ENCODE measurements around the gene GADD45GIP1.
"Not testable (repeated sequence)": the region's sequence is repeated elsewhere in the genome, so short reads cannot be mapped to it uniquely, and the experiment has no call there.

GADD45GIP1 gene

DNA sequence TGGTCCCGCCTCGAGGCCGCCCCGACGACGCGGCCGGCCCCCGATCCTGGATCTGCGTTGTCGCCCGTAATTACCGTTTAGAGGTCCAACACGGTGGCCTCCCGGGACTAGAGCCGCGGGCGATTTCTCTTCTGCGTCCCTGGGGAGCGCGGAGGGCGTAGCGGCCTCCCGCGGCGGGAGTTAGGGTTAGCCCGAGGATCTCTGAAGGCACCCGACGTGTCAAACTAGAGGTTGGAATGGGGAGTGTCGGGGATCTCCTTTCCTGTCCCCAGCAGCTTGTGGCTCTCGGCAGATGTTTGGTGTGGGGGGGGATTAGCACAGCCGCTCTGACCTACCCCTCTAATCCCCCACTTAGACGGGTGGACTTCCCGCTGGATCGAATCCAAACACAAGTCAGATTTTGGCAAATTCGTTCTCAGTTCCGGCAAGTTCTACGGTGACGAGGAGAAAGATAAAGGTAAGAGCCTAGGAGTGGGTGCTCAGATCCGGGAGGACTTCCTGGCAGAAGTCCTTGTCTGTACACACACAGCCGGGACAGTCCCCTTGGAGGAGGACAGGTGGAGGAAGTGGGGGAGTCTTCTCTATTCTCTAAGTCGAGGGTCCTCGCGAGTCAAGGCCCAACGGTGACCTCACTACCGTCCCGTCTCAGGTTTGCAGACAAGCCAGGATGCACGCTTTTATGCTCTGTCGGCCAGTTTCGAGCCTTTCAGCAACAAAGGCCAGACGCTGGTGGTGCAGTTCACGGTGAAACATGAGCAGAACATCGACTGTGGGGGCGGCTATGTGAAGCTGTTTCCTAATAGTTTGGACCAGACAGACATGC lies 18.0 kb downstream of the GADD45GIP1 start:
- peak; percentile 40 for DNase-seq

DNA sequence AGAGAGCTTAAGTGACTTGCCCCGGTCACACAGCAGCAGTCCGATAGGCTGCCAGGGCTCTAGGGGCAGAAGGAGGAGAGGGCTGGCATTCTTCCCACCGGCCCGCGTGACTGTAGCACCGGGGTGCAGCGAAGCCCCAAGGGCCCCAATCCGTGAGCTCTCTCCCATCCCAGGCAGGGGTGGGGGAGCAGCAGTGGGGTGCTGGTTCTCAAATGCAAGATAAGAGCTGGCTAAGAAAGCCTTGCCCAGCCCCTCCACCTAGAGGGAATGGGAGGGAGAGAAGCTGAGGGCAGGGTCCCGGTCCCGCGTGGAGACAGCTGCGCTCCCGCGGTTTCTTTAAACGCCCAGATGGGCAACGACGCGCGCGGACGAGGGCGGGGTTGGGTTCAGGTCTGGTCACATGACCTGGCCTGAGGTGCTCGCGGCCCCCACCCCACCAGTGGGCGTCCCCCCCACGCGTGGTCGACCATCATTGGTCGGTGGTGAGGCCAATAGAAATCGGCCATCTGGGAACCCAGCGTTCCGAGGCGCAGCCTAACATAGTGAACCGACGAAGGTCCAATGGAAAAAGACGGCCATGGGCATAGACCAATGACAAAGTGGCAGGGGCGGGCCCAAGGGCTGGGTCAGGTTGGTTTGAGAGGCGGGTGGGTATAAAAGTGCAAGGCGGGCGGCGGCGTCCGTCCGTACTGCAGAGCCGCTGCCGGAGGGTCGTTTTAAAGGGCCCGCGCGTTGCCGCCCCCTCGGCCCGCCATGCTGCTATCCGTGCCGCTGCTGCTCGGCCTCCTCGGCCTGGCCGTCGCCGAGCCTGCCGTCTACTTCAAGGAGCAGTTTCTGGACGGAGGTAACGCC lies 18.9 kb downstream of the GADD45GIP1 start, which contains the start of gene CALR:
Gene CALR (plus strand): TSS at position 683 of the 852 bp plus-strand sequence. CDS start 71 bp downstream, at position 754.
- DNase-seq: peak; percentile 100

DNA sequence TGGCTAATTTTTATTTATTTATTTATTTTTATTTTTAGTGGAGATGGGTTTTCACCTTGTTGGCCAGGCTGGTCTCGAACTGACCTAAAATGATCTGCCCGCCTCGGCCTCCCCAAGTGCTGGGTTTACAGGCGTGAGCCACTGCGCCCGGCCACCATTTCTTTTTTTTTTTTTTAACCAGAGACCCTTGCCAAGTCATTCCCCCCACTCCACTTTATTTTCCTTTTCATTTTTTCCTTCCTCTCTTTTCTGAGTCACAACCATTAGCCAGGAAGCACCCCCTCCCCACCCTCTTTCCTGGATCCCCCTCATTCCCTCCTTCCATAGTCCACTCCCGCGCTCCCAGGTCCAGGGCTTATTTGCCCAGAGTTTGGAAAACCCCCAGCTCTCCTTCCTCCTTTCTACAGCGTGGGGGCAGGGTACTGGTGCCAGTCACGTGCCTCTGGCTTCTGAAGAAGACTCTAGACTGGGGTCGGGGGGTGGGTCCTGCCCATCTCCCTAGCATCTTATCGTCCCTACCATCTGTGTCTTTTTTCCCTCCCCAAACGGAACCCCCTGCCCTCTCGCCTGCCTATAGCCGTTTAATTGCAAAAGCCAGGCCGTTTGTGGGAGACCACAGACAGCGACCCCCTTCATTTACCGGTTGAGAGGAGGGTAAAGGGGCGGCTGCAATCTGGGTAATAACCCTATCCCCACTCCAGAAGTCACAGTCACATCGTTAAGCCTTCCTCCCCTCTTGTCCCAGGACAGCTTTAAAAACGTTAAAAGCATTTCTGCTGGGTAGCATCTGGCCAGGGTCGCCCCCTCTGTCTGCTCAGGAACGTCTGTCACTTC lies 19.7 kb downstream of the GADD45GIP1 start:
- DNase-seq: no peak

DNA sequence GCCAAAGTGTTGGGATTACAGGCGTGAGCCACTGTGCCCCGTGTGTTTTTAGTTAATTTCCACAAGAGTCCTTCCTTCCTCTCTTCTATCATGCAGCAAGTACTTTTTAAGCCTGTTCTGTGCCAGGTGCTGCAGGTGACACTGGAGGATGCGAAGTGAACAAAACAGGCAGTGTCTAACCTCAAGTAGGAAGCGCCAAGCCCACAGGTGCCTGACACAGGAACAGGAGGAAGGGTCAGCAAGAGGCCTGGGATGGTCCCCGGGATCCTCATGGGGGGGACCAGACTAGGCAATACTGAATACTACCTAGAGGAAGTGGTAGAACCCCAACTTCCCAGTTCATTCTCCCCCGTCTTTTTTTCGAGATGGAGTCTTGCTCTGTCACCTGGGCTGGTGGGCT lies 20.4 kb downstream of the GADD45GIP1 start:
- DNase-seq: no peak

DNA sequence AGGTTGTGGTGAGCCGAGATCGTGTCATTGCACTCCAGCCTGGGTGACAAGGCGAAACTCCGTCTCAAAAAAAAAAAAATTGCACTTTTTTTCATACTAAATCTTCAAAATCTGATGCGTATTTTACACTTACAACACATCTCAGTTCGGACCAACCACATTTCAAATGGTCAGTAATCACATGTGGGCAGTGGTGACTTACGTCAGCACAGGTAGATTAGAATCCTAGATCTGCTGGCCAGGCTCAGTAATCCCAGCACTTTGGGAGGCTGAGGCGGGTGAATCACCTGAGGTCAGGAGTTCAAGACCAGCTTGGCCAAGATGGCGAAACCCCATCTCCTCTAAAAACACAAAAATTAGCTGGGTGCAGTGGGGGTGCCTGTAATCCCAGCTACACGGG lies 22.0 kb downstream of the GADD45GIP1 start:
- DNase-seq: no peak

DNA sequence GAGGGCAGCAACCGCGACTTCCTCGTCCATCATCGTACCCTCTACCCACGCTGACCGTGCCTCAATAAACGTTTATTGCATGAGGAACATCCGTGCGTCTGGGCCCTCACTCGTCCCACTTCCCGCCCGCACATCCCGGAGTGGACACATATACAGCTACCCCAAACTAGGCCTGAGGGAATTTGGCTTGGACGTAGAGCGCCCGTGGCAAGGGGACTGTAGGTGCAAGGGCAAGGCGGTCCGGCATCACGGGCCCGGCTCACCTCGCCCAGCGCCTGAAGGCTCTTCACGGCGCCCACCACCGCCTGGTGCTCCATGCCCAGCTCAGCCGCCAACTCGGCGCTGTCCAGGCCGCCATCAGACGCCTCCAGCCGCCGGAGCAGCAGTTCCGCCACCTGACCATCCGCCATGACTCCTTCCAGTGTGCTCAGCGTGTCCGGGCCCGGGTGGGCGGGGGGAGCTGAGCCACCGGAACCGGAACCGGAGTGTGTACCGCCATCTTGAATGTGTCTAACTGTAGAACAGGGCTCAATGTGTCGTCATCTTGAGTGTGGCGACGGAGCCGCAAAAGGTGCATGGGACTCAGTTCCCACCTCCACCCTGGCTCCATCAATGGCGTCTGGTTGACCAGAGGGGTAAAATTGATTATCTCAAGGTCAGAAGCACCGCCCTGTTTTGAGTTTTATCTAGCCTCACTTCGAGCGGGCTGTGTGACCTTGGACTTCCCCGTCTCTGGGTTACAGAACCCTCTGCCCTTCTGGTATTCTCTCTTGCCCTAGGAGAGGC lies 23.5 kb downstream of the GADD45GIP1 start, which contains the start of gene FARSA:
Gene FARSA (minus strand): TSS at position 425 of the 786 bp plus-strand sequence. CDS start 15 bp downstream, at position 410.
- DNase-seq: peak; percentile 91

DNA sequence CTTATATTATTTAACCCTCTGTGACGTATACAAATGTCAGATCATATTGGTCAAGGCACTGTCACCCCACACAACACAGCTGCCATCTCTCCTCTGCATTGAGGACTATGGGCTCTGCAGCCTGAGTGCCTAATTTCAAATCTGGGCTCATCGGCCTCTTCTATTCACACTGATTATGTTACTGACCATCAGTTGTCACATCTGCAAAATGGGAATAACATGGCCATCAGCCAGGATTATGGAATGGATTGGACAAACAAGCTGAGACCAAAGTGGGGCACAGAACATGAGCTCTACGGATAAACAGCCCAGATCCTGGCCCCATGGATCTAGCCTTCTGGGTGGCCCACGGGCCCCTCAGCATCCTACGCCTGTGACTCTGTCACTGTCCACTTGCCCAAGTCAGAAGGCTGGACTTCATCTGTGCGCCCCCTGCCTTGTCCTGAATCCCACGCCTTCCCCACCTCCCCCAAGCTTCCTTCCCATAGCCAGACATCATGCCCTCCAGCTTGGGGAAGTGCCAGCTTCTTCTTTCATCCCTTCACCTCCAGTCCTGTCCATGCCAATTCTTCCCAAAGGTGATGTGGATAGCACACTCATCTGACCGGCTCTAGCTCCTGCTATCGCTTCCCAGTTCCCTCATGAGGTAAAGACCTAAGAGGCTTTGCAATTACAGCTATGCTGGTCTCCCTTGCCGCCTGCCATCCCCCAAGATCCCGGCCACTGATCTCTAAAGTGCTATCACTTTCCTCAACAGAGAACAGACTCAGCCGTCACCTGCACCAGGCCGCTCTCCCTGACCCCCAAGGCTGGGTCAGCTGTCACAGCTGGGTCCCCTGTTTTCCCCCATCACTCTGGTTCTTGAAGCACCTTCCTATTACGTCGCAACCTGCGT lies 24.4 kb downstream of the GADD45GIP1 start:
- no peak for DNase-seq

DNA sequence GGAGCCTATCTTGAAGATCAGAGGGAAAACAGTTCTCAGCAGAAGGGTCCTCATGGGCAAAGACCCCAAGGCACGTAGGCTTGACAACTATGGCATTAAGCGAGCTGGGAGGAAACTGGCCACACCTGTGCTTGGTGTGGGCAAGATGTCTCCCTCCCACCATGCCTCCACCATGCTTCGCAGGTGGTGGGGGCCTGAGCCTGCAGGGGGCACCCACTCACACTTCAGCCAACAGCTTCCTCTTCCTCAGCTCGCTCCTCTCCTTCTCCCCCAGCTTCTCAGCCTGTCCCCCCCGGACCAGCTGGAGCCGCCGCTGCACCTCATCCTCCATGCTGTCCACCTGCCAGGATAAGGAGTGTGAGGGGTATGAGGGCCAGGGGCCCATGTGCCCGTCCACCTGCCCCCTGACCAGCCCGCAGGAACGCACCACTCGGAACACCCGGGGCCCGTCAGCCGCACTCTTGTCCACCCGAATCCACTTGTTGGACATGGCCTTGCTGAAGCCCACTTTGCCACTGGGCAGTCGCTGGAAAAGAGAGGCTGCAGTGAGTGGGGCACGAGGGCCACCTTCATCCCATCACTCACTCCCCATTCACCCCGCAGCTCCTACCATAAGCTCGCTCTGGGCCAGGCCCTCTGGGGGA lies 26.9 kb downstream of the GADD45GIP1 start:
- no peak for DNase-seq

DNA sequence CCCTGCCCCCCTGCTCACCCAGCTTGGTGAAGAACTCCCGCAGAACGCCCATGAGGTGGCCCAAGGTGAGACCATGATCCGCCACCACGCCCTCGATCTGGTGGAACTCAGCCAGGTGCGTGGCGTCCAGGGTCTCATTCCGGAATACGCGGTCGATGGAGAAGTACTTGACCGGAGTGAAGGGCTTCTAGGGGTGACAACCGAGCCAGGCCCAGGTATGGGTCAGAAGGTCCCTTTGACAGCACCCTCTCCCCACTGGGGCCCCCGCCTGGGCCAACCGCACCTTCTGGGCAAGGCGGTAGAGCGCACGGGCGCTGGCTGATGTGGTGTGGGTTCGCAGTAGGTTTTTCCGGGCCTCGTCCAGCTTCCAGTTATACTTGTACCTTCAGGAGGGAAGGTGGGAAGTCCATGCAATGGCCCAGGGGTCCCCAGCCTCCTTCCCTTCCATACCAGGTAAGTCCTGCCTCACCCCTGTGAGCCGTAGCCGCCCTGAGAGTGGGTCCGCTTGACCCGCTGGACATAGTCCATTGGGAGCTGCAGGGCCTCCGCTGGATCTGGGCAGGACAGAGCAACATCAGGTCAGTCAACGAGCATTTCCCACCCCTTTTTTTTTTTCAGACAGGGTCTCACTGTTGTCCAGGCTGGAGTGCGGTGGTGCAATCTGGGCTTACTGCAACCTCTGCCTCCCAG lies 32.3 kb downstream of the GADD45GIP1 start:
- DNase-seq: no peak

DNA sequence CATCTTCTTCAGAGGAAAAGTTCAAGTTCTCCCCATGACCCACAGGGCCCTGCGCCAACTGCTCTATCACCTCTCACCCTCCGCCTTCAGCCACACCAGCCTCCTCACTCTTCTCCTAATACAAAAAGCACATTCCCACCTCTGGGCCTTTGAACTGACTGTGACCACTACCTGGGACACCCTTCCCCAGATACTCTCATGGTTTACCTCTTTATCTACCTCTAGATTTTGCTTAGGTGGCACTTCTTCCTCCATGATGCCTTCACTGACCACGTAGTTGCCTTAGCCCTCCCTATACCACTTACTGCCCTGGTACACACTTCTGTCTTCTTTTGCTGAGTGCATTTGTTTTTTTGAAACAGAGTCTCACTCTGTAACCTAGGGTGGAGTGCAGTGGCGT lies 34.1 kb downstream of the GADD45GIP1 start:
- DNase-seq: no peak

DNA sequence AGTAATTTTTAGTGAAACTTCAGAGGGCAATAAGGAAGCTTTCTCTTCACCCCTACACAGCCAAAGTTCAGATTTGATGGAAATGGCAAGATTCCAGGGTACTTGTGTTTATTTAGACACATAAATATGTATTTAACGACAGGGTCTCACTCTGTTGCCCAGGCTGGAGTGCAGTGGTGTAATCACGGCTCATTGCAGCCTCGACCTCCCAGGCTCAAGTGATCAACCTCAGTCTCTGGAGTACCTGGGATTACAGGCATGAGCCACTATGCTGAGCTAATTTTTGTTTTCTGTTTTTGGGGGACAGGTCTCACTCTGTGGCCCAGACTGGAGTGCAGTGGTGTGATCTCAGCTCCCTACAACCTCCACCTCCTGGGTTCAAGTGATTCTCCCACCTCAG lies 36.0 kb downstream of the GADD45GIP1 start:
- DNase-seq: no peak

DNA sequence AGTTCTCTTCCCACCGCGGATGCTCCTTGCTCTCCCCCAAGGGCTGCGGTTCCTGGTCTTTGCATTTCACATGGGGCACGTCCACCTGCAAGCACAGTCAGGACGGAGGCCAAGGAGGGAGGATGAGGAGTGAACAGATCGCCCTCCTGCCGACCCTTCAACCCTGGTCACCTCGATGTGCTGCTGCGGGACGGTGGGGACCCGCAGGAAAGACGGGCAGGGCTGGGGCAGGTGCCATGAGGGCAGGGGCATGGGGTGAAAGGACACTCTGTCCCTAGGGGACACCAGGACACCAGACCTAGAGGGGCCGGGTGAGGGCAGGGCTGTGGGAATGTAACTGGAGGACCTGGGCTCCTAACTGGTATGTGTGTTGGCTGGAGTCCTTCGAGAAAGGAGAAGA lies 38.8 kb downstream of the GADD45GIP1 start:
- DNase-seq: no peak

DNA sequence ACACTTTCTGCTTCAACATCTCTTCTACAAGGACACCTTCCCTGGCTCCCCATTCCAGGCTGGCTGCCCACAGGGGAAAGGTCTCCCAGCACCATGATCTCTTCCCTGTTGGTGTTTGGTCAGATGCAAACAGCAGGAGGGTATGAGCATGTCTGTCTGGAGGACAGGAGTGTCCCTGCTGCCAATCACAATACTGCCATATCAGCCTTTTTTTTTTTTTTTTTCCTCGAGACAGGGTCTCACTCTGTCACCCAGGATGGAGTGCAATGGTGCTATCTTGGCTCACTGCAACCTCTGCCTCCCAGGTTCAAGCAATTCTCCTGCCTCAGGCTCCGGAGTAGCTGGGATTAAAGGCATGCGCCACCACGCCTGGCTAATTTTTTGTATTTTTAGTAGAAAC lies 41.2 kb downstream of the GADD45GIP1 start:
- not testable (repeated sequence) for DNase-seq

DNA sequence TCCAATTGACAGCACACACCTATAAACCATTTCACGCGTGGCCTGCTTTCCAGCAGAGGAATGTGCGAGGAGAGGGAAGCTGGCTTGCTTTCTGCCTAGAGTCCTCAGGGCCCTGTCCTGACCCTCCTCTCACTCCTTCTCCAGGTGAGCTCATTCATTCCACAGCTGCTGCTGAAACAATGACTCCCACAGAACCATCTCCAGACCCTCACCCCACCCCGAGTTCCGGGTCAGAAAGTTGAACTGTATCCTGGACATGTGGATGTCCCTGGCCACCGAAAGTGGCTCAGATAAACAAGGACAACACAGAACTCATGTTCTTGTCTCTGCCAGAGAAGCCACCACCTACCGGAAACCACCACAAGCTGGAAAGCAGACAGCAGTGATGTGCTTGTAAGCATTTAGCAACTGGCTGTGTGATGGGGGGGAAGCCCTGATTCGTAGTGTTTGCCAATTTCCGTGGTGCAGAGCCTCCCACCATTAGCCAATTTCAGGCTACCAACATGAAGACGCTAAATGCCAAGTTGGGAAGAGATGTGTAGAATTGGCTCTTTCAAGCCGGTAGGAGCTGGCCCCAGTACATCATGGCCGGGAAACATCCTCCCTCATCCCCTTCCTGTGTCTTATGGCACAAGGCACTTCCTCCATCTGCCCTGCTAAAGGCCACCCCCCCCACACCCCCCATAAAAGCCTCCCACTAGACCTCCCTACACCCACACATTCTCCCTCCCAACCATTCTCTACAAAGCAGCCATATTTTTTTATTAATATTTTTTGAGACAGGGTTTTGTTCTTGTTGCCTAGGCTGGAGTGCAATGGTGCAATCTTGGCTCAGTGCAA lies 43.0 kb downstream of the GADD45GIP1 start:
- DNase-seq: peak; percentile 74

DNA sequence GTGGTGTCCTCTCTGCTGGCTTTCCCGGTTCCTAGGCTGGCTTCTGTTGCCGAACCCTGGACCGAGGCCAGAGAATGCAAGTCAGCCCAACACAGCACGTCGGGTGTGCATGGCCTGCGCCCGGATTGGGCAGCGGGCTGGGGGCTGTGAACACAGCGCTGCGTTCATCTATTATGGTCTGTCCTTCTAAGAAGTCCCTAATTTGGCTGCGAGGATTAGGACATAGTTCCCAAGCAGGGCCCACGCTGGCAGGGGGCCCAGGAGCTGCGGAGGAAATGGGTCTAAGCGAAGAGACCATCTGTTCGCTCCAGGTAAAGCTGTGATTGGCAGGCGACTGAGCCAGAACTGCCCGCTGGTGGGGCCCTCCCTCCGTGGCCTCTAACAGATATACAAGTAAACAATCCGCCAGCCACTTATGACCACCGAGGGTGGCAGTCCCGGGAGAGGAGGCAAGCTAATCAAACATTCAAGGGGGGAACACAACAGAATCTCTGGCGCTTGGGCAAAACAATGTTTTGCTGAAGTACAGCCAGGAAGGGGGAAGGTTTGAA lies 43.9 kb downstream of the GADD45GIP1 start:
- no peak for DNase-seq

DNA sequence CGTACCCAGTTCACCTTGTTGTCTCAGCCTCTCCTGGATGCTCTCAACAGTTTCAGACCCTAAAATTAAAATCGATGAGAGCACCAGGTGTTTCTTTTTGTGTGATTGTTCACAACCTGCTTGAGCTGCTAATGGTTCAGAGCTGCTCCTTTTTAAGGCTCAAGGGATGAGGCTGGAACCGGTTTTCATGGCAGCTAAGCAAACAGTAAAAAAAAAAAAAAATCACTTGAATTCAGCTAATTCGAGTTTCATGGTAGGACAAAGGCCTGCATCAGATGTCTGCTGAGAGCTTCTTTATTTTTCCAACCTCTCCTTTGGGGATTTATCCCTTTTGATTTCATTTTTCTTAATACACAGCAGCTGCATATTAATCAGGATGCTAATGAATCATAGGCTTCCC lies 44.5 kb downstream of the GADD45GIP1 start:
- DNase-seq: no peak

DNA sequence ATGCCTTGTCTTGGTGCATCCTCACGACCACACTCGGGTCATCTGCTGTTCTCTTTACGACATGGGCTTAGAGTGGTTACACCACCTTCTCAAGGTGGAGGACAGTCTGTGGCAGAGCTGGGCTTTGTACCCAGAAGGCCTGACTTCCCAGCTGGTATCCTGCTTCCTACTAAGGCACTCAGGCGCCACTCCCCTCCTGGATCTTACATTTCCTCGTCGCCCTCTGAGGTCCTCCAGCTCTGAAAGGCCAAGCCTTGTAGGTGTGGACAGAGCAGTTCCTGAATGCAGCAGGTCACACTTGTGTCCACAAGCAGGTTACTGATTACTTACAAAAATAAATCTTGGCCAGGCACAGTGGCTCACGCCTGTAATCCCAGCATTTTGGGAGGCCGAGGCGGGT lies 49.9 kb downstream of the GADD45GIP1 start:
- DNase-seq: no peak
